Central memory CD8-positive, alpha-beta T cell (primary cell): ENCODE measurements around the gene PTGDS.
A peak's percentile ranks its signal among the peaks of the same experiment; 100 is the strongest.

Experiments used
- ATAC-seq: fragments of 150-1000 bp; cut with Tn5 transposase; replicated peaks from 2 replicates; pipeline ENCODE4 v1.10.0; 2022; ENCODE audit warnings: mild to moderate bottlenecking, moderate FRiP score, moderate number of reproducible peaks; ENCODE audit not compliant: poor library complexity, severe bottlenecking; ENCODE audit errors: extremely low read depth
- DNase-seq, 2 donors: peaks; one replicate each; pipeline ENCODE4 v3.0.0; 2021; ENCODE audit warnings: low spot score in 2 of 2
- H3K27ac Mint-ChIP-seq: one replicate; pipeline ENCODE4 v1.8.0; 2022; ENCODE audit warnings: low read depth, mild to moderate bottlenecking, moderate library complexity, mixed read lengths
- H3K27me3 Mint-ChIP-seq: one replicate; pipeline ENCODE4 v1.8.0; 2022; ENCODE audit warnings: mixed read lengths
- H3K36me3 Mint-ChIP-seq: one replicate; pipeline ENCODE4 v1.8.0; 2022; ENCODE audit warnings: mild to moderate bottlenecking, moderate library complexity, mixed read lengths; ENCODE audit not compliant: insufficient read depth
- H3K4me1 Mint-ChIP-seq: one replicate; pipeline ENCODE4 v1.8.0; 2022; ENCODE audit warnings: mixed read lengths
- H3K4me3 Mint-ChIP-seq: one replicate; pipeline ENCODE4 v1.8.0; 2022; ENCODE audit warnings: mild to moderate bottlenecking, moderate library complexity, mixed read lengths
- H3K9me3 Mint-ChIP-seq: one replicate; pipeline ENCODE4 v1.8.0; 2022; ENCODE audit warnings: mixed read lengths

The PTGDS gene

DNA sequence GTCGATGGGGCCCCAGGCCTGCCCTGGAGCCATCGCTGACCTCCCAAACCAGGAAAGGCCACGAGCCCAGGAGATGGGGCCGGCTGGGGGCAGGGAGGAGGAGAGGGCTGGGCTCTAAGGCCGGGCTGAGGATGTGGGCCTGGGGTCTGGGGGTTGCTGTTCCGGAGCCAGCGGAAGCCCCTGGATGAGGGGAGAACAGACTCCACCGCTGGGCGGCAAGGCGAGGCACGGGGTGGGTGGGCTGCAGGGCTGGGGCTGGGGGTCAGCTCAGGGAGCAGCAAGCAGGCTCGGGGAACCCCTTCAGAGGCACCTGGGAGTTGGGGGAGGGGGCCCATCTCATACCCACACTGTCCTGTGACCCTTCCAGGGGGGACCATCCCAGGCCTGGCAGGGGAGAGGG is 13.6 kb upstream of the PTGDS start:
- Mint-ChIP-seq H3K27ac (no peak overlapping the region), H3K27me3 (no peaks in the 10 kb centered on the region), H3K4me1 (peaks cover 62% of the 10 kb centered on the region), H3K4me3 (peak overlapping the region; percentile 13), H3K36me3 (peaks cover 12% of the 10 kb centered on the region), H3K9me3 (no peaks in the 10 kb centered on the region)
- DNase-seq = no peak
- no peak for ATAC-seq

DNA sequence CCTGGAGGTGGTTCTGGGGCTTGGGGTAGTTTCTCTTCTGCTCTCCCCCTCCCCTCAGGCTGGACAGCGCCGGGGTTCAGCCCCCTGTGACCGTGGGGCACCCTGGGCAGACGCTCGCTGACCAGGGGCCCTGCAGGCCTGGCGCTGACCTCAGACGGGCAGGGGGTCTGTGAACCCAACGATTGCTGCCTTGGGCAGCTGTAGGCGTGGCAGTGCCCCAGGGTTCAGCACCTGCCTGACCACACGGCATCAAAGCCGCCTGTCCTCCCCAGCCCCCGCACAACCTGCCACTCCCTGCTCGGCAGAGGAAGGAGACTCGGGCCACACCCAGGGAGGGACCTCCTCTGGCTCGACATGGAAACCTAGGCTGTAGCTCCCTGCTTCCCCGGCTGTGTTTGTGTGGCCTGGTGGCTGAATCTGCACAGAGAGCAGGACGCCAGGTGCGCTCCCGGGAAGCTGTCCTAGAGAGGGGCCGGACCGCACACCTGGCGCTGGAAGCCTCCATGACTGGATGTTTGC is 13.1 kb upstream of the PTGDS start:
- Mint-ChIP-seq H3K9me3 (no peaks in the 10 kb centered on the region), H3K4me3 (no peak overlapping the region), H3K27ac (no peak overlapping the region)

DNA sequence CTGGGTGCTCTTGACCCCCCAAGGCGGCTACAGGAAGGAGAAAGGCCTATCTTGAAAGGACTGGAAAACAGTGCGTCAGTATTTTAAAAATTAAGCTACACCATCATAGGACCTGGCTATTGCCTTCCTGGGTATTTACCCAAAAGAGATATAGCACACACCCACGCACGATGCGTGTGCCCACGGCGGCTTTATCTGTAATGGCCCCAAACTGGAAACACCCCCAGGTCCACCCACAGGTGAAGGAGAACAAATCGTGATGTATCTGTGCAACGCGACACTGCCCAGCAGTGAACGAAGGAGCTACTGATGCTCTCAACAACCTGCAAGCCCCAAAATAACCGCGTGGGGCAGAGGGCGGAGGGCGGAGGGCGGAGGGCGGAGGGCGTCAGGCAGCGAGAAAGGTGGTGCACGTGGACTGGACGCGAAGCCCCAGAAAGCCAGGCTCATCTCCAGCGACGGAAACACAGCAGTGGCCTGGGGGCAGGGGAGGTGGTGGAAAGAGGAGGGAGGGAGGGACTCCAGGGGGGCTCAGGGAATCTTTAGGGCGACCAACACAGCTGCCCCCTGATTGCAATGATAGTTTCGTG is 12.4 kb upstream of the PTGDS start:
- no peak overlapping the region for H3K4me3 Mint-ChIP-seq

More for the DNA sequence above, 13.1 kb upstream of the PTGDS start:
- DNase-seq (no peak), ATAC-seq (no peak)
- H3K4me1 Mint-ChIP-seq = peaks cover 57% of the 10 kb centered on the region
- H3K36me3 Mint-ChIP-seq = peaks cover 12% of the 10 kb centered on the region
- no peaks in the 10 kb centered on the region for H3K27me3 Mint-ChIP-seq

DNA sequence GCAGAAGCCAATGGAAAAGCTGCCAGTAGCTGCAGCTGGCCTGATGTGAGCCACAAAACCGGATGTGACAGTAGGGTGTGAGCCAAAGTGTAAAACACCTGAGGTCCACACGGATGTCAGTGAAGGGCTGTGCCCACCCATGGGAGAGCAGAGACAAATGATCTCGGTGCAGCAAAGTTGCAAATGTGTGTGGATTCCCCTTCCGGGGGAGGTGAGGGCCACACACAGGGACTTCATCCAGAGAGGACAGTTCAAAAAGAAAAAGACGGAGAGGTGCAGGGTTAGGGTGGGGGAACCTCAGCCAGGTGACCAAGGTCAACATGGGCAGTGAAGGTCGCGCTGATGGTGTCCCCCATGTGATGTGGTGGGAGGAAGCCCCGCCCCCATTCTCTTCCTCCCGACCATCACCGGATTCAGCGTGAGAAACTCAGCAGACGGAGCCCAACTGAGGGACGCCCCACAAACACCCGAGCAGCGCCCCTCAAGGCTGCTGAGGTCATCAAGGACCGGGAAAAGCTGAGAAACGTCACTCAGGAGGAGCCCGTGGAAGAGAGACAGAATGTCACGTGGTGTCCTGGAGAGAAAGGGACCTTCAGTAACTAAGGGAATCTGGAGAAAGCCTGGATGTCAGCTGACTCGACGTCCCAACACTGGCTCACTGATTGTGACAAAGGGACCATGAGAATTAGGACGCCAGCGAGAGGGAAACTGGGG is 11.4 kb upstream of the PTGDS start:
- Mint-ChIP-seq H3K4me1 (peaks cover 52% of the 10 kb centered on the region), H3K27ac (peak overlapping the region; percentile 93)

More for the DNA sequence above, 12.4 kb upstream of the PTGDS start:
- Mint-ChIP-seq H3K9me3 (no peaks in the 10 kb centered on the region), H3K4me1 (peaks cover 56% of the 10 kb centered on the region), H3K27ac (peak overlapping the region; percentile 93), H3K36me3 (peaks cover 12% of the 10 kb centered on the region), H3K27me3 (no peaks in the 10 kb centered on the region)
- DNase-seq (no peak), ATAC-seq (no peak)

DNA sequence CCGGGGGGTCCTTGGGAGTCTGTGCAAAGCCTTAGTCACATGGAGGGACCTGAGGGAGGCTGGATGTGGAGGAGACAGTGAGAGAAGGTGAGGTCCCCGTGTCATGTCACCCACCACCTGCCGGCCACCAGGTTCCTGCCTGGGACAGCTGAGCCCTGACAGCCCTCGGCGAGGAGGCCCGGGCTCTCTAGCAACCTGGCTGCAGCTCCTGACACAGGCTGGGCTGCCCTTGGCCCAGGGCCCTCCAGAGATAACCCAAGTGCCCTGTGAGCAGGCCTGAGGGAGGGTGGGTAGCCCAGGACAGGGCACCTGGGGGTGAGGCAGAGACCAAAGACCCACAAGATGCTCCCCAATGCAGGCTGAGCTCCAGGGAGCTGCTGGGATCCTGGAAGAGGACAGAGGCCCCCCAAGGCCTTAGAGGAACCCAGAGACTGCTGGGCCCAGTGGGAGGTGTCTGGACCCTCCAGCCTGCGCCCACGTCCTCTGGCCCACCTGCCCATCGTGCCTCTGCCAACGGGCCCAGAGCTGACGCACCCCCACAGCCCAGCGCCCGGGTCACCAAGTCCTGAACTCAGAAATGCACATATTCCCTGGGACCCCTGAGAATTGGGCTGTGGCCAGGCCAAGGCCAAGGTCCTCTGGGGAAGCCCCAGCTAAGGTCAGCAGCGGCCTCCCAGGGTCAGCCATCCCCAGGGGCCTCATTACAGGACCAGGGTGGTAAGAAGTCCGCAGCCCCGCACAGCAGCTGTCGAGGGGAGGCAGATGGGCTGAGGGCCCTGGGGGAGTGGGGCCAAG is 8.8 kb upstream of the PTGDS start:
- peaks cover 32% of the 10 kb centered on the region for H3K4me1 Mint-ChIP-seq
- H3K9me3 Mint-ChIP-seq = no peaks in the 10 kb centered on the region
- DNase-seq (no peak), ATAC-seq (no peak)
- no peak overlapping the region for H3K27ac Mint-ChIP-seq
- H3K36me3 Mint-ChIP-seq = peaks cover 11% of the 10 kb centered on the region
- no peaks in the 10 kb centered on the region for H3K27me3 Mint-ChIP-seq
- H3K4me3 Mint-ChIP-seq = no peak overlapping the region

More for the DNA sequence above, 11.4 kb upstream of the PTGDS start:
- Mint-ChIP-seq H3K9me3 (no peaks in the 10 kb centered on the region), H3K36me3 (peaks cover 11% of the 10 kb centered on the region), H3K4me3 (peak overlapping the region; percentile 77), H3K27me3 (no peaks in the 10 kb centered on the region)
- ATAC-seq (peak; percentile 76), DNase-seq (peak in 1 of 2 donors; percentile 51)

DNA sequence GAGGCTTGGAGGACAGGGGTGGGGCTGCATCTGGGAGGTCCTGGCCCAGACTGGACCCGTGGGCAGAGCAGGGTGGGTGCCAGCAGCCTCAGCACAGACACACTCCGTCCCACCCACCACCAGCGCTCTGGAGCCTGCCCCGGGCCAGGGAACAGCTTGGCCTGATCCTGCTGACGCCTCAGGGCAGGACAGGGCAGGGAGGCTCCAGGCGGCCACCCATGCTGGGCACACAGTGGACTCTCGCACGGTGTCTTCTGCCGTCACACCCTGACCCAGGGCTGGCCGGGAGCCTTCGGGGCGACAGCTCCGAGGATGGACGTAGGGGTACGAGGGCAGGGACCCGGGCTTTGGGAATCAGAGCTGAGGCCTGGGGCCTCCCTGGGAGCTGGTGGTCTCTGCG is 8.2 kb upstream of the PTGDS start:
- ATAC-seq (no peak), DNase-seq (no peak)
- no peaks in the 10 kb centered on the region for H3K27me3 Mint-ChIP-seq
- H3K4me3 Mint-ChIP-seq = no peak overlapping the region
- no peak overlapping the region for H3K27ac Mint-ChIP-seq
- H3K4me1 Mint-ChIP-seq = peaks cover 32% of the 10 kb centered on the region
- H3K9me3 Mint-ChIP-seq = no peaks in the 10 kb centered on the region
- peaks cover 11% of the 10 kb centered on the region for H3K36me3 Mint-ChIP-seq

DNA sequence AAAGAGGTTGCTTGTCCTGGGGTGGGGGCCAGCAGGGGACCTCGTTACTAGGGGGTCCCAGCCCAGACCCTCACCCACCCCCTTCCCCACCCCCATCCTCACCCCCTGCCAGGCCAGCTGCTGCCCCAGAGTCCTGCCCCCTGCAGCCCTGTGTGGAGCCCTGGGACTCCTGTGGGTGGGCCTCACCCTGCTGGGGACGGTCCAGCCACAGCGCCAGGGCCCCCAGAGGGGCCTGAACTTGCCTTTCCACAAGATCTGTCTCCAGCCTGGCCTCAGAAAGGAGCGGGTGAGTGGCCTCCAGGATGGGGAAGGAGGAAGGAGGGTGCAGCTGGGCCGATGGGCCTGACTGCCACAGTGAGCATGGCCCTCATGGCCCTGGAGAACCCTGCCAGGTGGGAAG is 7.5 kb upstream of the PTGDS start:
- Mint-ChIP-seq H3K27me3 (no peaks in the 10 kb centered on the region), H3K4me1 (peaks cover 29% of the 10 kb centered on the region), H3K9me3 (no peaks in the 10 kb centered on the region), H3K27ac (no peak overlapping the region), H3K4me3 (no peak overlapping the region), H3K36me3 (peaks cover 11% of the 10 kb centered on the region)
- no peak for DNase-seq
- no peak for ATAC-seq

DNA sequence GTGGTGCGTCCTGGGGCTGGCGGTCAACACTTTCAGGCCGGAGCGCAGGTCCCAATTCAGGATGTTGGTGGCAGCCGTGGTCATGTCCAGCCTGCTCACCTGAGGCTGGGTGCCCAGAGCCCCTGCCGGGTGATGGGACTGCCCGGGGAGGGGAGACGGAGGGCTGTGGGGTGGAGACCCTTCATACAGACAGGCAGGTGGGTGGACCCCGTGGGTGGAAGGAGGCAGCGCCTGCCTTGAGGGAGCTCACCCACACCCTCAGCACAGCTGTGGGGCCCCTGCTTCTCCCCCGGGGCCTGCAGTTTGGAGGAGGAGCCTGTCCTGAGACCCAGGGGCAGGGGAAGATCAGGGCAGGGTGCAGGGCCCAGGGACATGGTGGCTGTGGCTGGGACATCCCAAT is 6.9 kb upstream of the PTGDS start:
- no peaks in the 10 kb centered on the region for H3K9me3 Mint-ChIP-seq
- DNase-seq (no peak), ATAC-seq (no peak)
- H3K27me3 Mint-ChIP-seq = no peaks in the 10 kb centered on the region
- no peak overlapping the region for H3K27ac Mint-ChIP-seq
- H3K36me3 Mint-ChIP-seq = peaks cover 11% of the 10 kb centered on the region
- peaks cover 32% of the 10 kb centered on the region for H3K4me1 Mint-ChIP-seq
- no peak overlapping the region for H3K4me3 Mint-ChIP-seq

DNA sequence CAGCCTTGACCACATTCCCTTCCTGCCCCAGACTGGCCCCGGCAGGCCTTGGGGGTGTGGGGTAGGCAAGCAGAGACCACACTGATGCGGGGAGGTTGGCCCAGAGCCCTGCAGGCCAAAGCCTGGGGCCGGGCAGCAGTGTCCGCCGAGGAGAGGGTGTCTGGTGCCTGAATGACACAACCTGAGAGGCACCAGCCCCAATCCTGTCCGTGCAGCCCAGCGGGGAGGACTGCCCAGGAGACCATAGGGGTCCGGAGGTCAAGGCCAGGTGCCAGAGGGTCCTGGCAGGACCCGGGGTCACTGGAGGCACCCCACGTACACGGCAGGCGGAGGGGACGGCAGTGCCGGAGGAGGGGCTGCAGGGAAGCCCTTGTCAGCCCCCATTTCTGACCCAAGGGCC is 5.6 kb upstream of the PTGDS start:
- Mint-ChIP-seq H3K4me1 (peaks cover 34% of the 10 kb centered on the region), H3K36me3 (peaks cover 6% of the 10 kb centered on the region), H3K27ac (no peak overlapping the region), H3K9me3 (no peaks in the 10 kb centered on the region), H3K27me3 (no peaks in the 10 kb centered on the region), H3K4me3 (no peak overlapping the region)
- ATAC-seq (no peak), DNase-seq (no peak)

DNA sequence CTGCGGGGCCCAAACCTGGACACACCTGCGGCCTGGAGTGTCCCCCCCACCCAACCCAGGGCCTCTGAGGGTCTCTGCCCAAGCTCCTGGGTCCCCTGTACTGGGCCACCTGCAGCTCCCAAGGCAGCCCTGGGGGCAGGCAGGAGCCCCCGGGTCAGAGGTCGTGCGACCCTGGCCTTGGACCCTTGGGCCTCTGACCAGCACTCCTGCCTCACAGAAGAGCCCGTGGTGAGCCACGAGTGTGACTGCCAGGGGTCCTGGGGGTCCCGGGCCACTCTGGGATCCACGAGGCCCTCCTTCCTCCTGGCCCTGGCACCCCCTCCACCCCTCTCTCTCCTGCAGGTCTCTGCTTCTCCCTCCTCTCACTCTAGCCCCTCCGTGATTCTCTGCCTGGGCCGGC is 5.0 kb upstream of the PTGDS start:
- DNase-seq (no peak), ATAC-seq (no peak)
- Mint-ChIP-seq H3K36me3 (peaks cover 4% of the 10 kb centered on the region), H3K27ac (no peak overlapping the region), H3K4me1 (peaks cover 30% of the 10 kb centered on the region), H3K9me3 (no peaks in the 10 kb centered on the region), H3K27me3 (no peaks in the 10 kb centered on the region), H3K4me3 (no peak overlapping the region)

DNA sequence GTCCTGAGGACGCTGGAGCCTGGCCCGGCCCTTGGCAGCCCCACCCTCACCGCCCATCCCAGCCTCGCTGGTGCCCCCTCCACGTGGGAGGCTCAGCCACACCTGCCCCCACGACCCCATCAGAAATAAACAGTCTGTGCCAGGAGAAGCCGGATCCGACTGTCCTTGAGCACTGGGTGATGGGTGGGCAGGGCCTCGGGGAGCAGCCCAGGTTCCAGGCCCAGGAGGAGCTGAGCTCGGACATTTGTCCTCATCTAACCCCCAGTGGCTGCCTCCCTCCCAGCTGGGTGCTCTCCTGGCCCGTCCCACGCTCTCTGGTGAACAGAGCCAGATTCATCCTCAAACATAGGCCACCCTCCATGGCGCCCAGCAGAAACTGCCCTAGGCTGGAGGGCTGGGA is 4.6 kb upstream of the PTGDS start:
- Mint-ChIP-seq H3K36me3 (peaks cover 3% of the 10 kb centered on the region), H3K4me3 (no peak overlapping the region), H3K27ac (no peak overlapping the region), H3K4me1 (peaks cover 28% of the 10 kb centered on the region), H3K27me3 (no peaks in the 10 kb centered on the region), H3K9me3 (no peaks in the 10 kb centered on the region)
- DNase-seq = no peak
- no peak for ATAC-seq

DNA sequence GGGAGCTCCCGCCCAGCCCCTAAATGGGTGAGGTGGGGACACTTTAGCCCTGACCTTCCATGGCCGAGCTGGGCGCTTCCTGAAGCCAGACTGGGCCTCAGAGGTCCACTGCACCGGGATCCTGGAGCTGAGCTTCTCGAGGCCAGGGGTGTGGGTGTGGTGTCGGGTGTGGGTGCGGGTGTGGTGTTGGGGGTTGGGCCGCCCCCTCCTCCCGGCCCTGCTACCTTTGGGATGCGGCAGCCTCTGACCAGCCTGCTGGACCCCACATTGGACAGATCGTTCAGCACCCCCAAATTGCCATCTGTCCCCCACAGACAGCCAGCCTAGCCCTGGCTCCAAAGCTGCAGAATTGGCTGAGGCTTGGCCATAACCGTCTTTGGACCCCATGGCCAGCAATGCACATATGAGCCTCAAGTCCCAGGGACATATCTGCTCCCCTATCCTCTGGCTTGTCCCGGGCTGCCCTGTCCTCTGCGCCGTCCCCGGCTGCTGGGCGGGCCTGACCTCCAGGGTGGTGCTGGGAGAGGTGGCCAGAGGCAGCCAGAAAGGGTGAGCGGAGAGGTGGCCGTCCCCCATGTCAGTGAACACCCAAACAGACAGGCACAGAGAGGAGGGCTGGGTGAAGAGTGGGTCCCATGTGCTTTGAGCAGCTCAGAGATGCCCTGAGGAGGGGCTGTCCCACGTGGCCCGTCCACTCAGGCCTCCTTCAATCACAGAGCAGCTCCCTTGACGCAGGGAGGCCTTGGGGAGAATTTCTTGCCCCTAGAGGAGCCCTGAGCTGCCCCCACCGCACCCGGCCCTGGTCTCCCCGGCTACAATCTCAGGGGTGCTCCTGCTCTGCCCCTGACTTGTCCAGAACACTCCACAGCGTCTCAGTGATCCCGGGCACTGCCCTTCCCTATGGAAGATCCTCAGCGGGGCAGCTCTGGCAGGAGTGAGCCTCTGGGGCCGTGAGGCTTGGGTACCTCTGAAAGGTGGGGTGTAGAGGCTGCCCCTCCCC is 3.4 kb upstream of the PTGDS start:
- Mint-ChIP-seq H3K36me3 (peaks cover 1% of the 10 kb centered on the region), H3K9me3 (no peaks in the 10 kb centered on the region), H3K27me3 (no peaks in the 10 kb centered on the region), H3K4me3 (no peak overlapping the region), H3K4me1 (peaks cover 28% of the 10 kb centered on the region), H3K27ac (no peak overlapping the region)
- no peak for DNase-seq
- ATAC-seq = no peak
